ENCODE data around the gene SYNPO. TPM values are rescaled to one million over a fixed set of nuclear protein-coding genes. Genes with fewer than 3 reads are reported as not detected.

Gene SYNPO
- total RNA-seq, 2 donors from 2014 or later = 0.18 to 0.53 TPM

DNA sequence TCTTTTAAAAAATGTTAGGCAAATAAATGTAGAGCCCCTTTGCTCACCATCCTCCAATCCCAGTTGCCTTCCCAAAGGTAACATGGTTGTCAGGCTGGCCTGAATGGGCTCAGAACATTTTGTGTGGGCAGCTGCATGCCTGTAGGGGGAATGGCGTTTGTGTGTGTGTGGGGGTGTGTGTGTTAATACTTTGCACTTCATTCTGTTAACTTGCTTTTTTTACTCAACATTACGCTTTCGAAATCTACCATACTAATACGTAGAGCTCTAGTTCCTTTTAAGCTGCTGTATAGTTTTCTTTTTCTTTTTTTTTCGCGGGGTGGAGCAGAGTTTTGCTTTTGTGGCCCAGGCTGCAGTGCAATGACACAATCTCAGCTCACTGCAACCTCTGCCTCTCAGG lies 34.6 kb downstream of the SYNPO start:
- H3K9me3 Mint-ChIP-seq = no peaks in the 10 kb centered on the region
- H3K27ac Mint-ChIP-seq = no peak overlapping the region
- no peak for ATAC-seq
- no peaks in the 10 kb centered on the region for H3K36me3 Mint-ChIP-seq
- DNase-seq (ENCODE audit: low spot score in 2 of 2) = no peak

DNA sequence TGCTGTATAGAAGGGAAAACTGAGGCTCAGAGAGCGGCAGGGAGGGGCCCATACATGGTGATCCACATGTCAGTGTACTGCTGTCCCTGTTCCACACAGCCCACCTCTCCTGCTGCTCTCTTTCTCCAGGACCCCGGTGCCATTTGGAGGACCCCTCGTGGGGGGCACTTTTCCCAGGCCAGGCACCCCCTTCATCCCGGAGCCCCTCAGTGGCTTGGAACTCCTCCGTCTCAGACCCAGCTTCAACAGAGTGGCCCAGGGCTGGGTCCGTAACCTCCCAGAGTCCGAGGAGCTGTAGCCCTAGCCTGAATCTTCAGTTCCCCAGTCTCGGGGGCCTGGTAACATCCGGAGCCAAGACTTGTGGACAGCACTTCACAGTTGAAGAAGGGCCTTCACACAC lies 36.1 kb downstream of the SYNPO start:
- DNase-seq (ENCODE audit: low spot score in 2 of 2) (no peak), ATAC-seq (no peak)
- Mint-ChIP-seq H3K36me3 (no peaks in the 10 kb centered on the region), H3K9me3 (no peaks in the 10 kb centered on the region), H3K27ac (no peak overlapping the region)

DNA sequence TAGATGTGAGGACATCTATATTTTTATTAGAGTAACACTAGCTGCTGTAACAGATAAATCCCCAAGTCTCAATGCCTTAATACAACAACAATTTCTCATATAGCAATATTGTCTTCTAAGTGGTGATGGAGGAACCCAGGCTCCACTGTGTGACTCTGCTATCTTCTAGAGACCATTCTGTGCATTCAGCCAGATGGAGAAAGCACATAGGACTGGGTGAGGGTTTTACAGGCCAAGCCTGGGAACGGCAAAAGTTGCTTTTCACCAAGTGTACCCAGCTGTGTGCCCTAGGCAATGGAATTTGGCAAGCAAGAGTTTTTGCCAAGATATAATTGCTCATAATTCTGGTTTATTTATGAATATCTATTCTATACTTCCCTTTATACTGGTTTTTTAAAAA lies 48.7 kb downstream of the SYNPO start:
- H3K27ac Mint-ChIP-seq = no peak overlapping the region
- H3K9me3 Mint-ChIP-seq = no peaks in the 10 kb centered on the region
- peaks cover 6 to 22% of the 10 kb centered on the region in 2 donors for H3K36me3 Mint-ChIP-seq
- peak in 1 of 2 donors; percentile 10 for ATAC-seq
- no peak for DNase-seq (ENCODE audit: low spot score in 2 of 2)

DNA sequence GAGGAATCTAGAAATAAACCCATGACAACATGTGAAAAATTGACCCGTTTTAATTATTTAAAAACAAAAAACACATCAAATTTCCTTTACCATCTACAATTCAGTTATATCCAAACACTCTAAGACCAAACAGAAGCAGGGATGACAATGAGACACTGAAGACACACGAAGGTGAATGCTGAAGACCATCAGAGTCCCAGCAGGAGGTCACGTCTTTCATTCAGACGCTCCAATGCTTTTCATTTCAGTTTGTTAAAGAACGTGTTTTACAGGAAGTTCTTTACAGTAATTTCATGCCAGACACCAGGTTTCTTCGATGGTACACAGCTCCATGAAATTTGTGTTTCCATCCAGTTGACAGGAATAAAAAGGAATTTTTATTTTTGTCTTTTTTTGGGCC lies 50.3 kb downstream of the SYNPO start:
- peak overlapping the region in 1 of 2 donors; percentile 72 for H3K27ac Mint-ChIP-seq
- DNase-seq (ENCODE audit: low spot score in 2 of 2) (no peak), ATAC-seq (no peak)
- H3K36me3 Mint-ChIP-seq = peaks cover 6 to 31% of the 10 kb centered on the region in 2 donors
- no peaks in the 10 kb centered on the region for H3K9me3 Mint-ChIP-seq

DNA sequence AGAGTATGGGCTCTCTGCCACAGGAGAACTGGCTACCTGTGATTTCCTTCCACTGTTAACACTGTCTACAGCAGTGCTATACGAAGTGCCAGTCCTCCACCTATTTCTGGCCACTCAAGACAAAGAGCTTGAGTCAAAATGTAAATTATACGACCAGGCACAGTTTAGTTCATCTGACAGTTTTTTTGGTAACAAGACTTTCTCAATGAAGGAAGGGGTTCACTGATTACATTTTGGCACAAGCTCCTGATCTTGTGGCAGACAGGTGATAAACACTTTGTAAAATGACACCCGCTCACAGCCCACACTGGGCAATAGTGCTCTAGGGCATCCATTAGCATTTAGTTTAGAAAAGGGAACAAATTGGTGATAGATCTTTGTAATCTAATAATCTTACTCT lies 51.8 kb downstream of the SYNPO start:
- ATAC-seq (no peak), DNase-seq (ENCODE audit: low spot score in 2 of 2) (no peak)
- Mint-ChIP-seq H3K36me3 (peaks cover 11 to 31% of the 10 kb centered on the region in 2 donors), H3K27ac (peak overlapping the region in 1 of 2 donors; percentile 15), H3K9me3 (no peaks in the 10 kb centered on the region)

DNA sequence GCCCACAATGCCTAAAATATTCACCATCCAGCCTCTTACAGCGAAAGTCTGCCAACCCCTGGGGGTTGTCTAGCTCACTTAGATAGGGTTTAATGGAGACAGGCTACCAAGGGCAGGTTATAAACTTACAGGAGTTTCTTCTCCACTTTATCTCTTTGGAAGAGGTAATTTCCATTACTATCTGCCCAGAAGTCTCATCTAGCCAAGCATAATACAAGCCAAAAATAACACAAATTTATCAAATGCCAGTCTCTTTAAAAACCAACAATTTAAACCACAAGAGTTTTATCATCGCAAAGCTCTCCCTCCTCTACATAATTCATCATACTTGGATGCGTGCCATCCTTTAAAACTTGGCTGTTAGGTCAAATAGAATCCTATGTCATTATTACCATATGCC lies 54.2 kb downstream of the SYNPO start:
- Mint-ChIP-seq H3K27ac (peak overlapping the region in 1 of 2 donors; percentile 89), H3K9me3 (no peaks in the 10 kb centered on the region), H3K36me3 (peaks cover 4 to 25% of the 10 kb centered on the region in 2 donors)
- ATAC-seq (no peak), DNase-seq (ENCODE audit: low spot score in 2 of 2) (no peak)

DNA sequence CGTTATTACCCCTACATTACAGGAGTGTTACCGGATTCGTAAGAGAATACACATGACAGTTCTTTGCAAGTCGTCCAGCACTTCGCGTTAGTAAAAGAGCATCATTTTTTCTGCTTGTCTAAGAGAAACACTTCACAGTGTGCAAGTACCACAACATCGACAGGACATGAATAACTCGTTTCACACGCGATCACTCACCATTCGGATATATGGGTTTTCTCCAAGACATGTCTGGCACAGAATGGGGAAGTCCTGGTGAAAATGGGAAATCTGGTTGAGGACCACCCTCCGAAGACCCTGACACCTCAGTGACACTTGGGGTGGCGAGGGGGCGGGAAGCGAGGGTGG lies 59.8 kb downstream of the SYNPO start:
- H3K9me3 Mint-ChIP-seq = no peaks in the 10 kb centered on the region
- H3K27ac Mint-ChIP-seq = no peak overlapping the region
- ATAC-seq = peak in 1 of 2 donors; percentile 28
- DNase-seq (ENCODE audit: low spot score in 2 of 2) = no peak
- peaks cover 3 to 4% of the 10 kb centered on the region in 2 donors for H3K36me3 Mint-ChIP-seq

DNA sequence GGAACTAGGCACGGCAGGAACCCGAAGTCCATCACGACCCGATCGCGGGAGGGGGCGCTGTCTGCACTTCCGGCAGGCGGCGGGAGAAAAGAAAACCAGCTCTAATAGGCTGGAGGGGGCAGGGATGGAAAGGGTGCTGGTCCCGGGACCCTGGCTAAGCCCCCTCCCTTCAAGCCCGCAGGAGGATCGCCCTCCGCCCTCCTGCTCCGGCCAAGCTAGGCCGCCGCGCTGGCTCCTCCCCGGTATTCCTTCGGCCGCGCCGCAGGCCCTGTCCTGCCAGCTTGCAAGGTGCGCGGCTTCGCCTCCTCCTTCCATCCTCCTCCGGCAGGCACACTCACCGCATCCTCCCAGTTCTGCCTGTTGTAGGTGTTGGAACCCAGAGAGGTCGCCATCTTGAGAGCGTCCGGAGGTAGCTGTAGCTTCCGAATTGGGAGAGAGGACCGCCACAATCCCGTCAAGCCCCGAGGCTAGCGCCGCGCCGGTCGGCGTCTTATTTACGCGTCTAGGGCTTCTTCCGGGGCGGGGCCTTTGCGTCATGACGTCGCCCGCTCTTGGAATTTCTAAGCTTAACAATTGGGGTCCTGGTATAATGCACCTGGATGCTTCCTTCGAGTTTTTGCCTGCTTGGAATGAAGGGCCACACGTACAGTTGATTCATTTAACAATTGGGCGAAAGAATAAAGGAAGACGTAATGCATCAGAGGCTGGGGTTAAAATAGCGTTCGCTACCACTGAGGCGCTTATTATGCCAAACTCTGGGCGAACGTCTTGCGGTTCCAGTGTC lies 60.3 kb downstream of the SYNPO start, which contains the start of gene RBM22:
RBM22 (minus strand) TSS at position 469 of the 784 bp plus-strand sequence; CDS start at position 392, 77 bp downstream.
- ATAC-seq = peak; percentile 95
- no peaks in the 10 kb centered on the region for H3K9me3 Mint-ChIP-seq
- DNase-seq (ENCODE audit: low spot score in 2 of 2) = peak; percentile 88
- peaks cover 0 to 4% of the 10 kb centered on the region in 2 donors for H3K36me3 Mint-ChIP-seq
- no peak within 1 kb of the TSS for H3K27ac Mint-ChIP-seq

DNA sequence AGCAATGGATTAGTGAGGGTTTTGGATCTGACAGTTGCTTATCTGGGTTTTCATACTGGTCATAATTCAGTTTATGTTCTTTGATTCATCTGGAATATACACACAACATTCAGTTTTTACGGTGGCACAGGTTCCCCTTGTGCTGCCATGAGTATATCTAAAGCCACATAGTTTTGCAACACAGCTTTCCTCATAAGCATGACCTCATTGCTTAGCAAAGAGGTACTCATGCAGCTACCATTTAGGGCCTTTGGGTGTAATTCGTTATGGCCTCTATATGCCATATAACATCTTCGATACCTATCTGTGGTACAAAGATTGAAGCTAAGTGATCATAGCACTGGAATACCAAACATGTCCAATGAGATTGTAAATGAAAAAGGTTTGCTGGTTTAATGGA lies 63.3 kb downstream of the SYNPO start:
- Mint-ChIP-seq H3K36me3 (peaks cover 0 to 4% of the 10 kb centered on the region in 2 donors), H3K27ac (no peak overlapping the region), H3K9me3 (no peaks in the 10 kb centered on the region)
- ATAC-seq (no peak), DNase-seq (ENCODE audit: low spot score in 2 of 2) (no peak)

DNA sequence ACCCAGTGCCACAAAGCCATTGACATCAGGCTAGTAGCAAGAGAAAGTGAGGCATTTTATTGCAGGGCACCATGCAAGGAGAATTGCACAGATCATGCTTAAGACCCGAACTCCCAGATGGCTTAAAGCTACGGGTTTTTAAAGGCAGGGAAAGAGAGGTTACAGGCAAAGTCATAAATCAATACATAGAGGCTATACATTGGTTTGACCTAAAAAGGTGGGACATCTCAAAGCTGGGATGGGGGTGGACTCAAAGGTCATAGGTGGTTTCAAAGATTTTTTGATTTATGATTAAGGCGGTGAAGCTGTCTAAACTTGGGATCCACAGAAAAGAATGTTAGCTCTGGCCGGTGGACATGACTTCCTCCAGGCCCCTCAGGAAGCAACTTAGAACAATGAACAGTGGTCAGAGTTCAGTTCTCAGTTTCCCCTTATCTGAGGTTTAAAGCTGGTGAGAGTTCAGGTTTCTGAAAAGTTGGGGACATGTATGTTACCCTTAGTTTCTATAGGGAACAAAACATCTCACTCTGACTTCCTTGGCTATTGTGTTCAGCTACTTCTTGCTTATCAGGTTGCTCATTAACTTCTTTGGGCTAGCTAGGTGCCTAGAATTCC lies 66.4 kb downstream of the SYNPO start:
- Mint-ChIP-seq H3K36me3 (peaks cover 0 to 4% of the 10 kb centered on the region in 2 donors), H3K9me3 (no peaks in the 10 kb centered on the region), H3K27ac (no peak overlapping the region)
- ATAC-seq (no peak), DNase-seq (ENCODE audit: low spot score in 2 of 2) (no peak)

Other genes with a start within 250 kb of the SYNPO start
- 100 to 1,000 TPM; 249 to 277 TPM for gene CD74, start 227.8 kb upstream of the SYNPO start, total RNA-seq
- 1,000 to 10,000 TPM; 2,876 to 3,412 TPM for gene RPS14, start 190.9 kb upstream of the SYNPO start, total RNA-seq
- 1 to 10 TPM in 1 of 2 donors, under 1 TPM in 1; 0.87 to 4.5 TPM for gene NDST1, start 132.5 kb upstream of the SYNPO start, total RNA-seq
- gene MYOZ3, start 20.6 kb downstream of the SYNPO start, total RNA-seq = under 1 TPM; 0.09 to 0.49 TPM
- 100 to 1,000 TPM in 1 of 2 donors, 10 to 100 TPM in 1; 62.0 to 104 TPM for gene RBM22, start 60.4 kb downstream of the SYNPO start, total RNA-seq
- 10 to 100 TPM; 44.0 to 56.4 TPM for gene DCTN4, start 118.4 kb downstream of the SYNPO start, total RNA-seq
- gene SMIM3, start 138.1 kb downstream of the SYNPO start, total RNA-seq = 10 to 100 TPM; 27.1 to 33.0 TPM
- 1 to 10 TPM; 4.5 to 4.7 TPM for gene IRGM, start 205.9 kb downstream of the SYNPO start, total RNA-seq

Data from activated naive CD4-positive, alpha-beta T cell treated with anti-CD3 and anti-CD28 coated beads, Interleukin-2, amount 50 U/mL, for 72 hours (primary cell).